CD8-positive, alpha-beta memory T cell (primary cell): ENCODE results near the gene TANC1. TPM values are rescaled to one million over a fixed set of nuclear protein-coding genes. Genes with fewer than 3 reads are reported as not detected.
"Not testable (repeated sequence)": the region's sequence is repeated elsewhere in the genome, so short reads cannot be mapped to it uniquely, and the experiment has no call there.

Experiments used
- CTCF ChIA-PET: fragments of 350-600 bp; sonication (Branson Sonifier 250); formaldehyde crosslinking; loops from one replicate; lab custom pipeline; 2021; ENCODE audit warnings: antibody characterized with exemption; lab: Charles Lee
- POLR2A ChIA-PET: fragments of 350-600 bp; sonication (Branson Sonifier 250); formaldehyde crosslinking; loops from one replicate; lab custom pipeline; 2021; ENCODE audit warnings: antibody characterized with exemption; lab: Charles Lee
- DNase-seq, 5 donors: peaks; one replicate each; pipeline versions ENCODE4 v3.0.0 to v3.0.0-alpha.2; 2020 to 2022; ENCODE audit warnings: mixed read lengths in 1 of 5
- H3K27ac ChIP-seq: one replicate; pipeline ENCODE4 v1.7.0; 2013; ENCODE audit warnings: low read depth, mild to moderate bottlenecking, low read length, moderate library complexity
- H3K27me3 ChIP-seq: 2 replicates; pipeline ENCODE4 v1.7.0; 2013; ENCODE audit warnings: low read length, mild to moderate bottlenecking; ENCODE audit not compliant: insufficient read depth, poor library complexity, severe bottlenecking
- H3K36me3 ChIP-seq: 2 replicates; pipeline ENCODE4 v1.7.0; 2013; ENCODE audit warnings: mild to moderate bottlenecking, low read length, moderate library complexity; ENCODE audit not compliant: insufficient read depth
- H3K4me1 ChIP-seq: 2 replicates; pipeline ENCODE4 v1.7.0; 2013; ENCODE audit warnings: mild to moderate bottlenecking, low read length, moderate library complexity; ENCODE audit not compliant: insufficient read depth
- H3K4me3 ChIP-seq: 2 replicates; pipeline ENCODE4 v1.7.0; 2013; ENCODE audit warnings: mild to moderate bottlenecking, low read length
- H3K9me3 ChIP-seq: 2 replicates; pipeline ENCODE4 v1.7.0; 2013; ENCODE audit warnings: mild to moderate bottlenecking, low read length
- H3K27ac Mint-ChIP-seq, 8 donors: one replicate each; pipeline ENCODE4 v1.8.0; 2020 to 2021; ENCODE audit warnings: mixed read lengths in 8 of 8, mild to moderate bottlenecking in 6 of 8, inconsistent platforms in 3 of 8, moderate library complexity in 3 of 8
- H3K27me3 Mint-ChIP-seq, 2 donors: one replicate each; pipeline ENCODE4 v1.8.0; 2020 to 2021; ENCODE audit warnings: mixed read lengths in 2 of 2, mild to moderate bottlenecking in 1 of 2, moderate library complexity in 1 of 2
- H3K36me3 Mint-ChIP-seq, 3 donors: one replicate each; pipeline ENCODE4 v1.8.0; 2020 to 2021; ENCODE audit warnings: mixed read lengths in 3 of 3, inconsistent platforms in 1 of 3, mild to moderate bottlenecking in 1 of 3
- H3K4me1 Mint-ChIP-seq, 3 donors: one replicate each; pipeline ENCODE4 v1.8.0; 2020 to 2021; ENCODE audit warnings: mixed read lengths in 3 of 3, inconsistent platforms in 1 of 3, mild to moderate bottlenecking in 1 of 3
- H3K4me3 Mint-ChIP-seq, 7 donors: one replicate each; pipeline ENCODE4 v1.8.0; 2020 to 2021; ENCODE audit warnings: mixed read lengths in 7 of 7, mild to moderate bottlenecking in 6 of 7, moderate library complexity in 4 of 7, inconsistent platforms in 2 of 7
- H3K9me3 Mint-ChIP-seq, 5 donors: one replicate each; pipeline ENCODE4 v1.8.0; 2020 to 2022; ENCODE audit warnings: mixed read lengths in 5 of 5, mild to moderate bottlenecking in 3 of 5, moderate library complexity in 2 of 5, inconsistent platforms in 1 of 5
- polyA plus RNA-seq: library from polyadenylated mRNA; unstranded; fragments of 300-500 nt; fragmentation: Illumina TruSeq; gene quantifications from one replicate; pipeline ENCODE4 v1.2.3, GENCODE V29; 2021
- total RNA-seq, 2 experiments: library from RNA; stranded (reverse); gene quantifications; one replicate each; pipeline ENCODE4 v1.2.3, GENCODE V29; 2021

TANC1 gene
- total and polyA plus RNA-seq, 3 experiments from 2014 or later, result 0.11 to 0.64 (median 0.13) TPM

GRCh38 chr2:159028776-159029175 is 60.3 kb downstream of the TANC1 start:
- H3K9me3 ChIP-seq, result no peaks in the 10 kb centered on the region
- no peak overlapping the region for H3K4me3 Mint-ChIP-seq
- no peak for DNase-seq
- H3K4me3 ChIP-seq, result no peak overlapping the region
- no peaks in the 10 kb centered on the region for H3K36me3 Mint-ChIP-seq
- no peaks in the 10 kb centered on the region for H3K4me1 Mint-ChIP-seq
- H3K27me3 Mint-ChIP-seq, result peaks cover 2 to 10% of the 10 kb centered on the region in 2 donors
- ChIA-PET POLR2A (no interaction called here), CTCF (no interaction called here)
- no peaks in the 10 kb centered on the region for H3K36me3 ChIP-seq
- H3K9me3 Mint-ChIP-seq, result no peaks in the 10 kb centered on the region
- no peak overlapping the region for H3K27ac Mint-ChIP-seq
- no peak overlapping the region for H3K27ac ChIP-seq
- H3K4me1 ChIP-seq, result no peaks in the 10 kb centered on the region
- no peaks in the 10 kb centered on the region for H3K27me3 ChIP-seq

GRCh38 chr2:159029936-159030335 is 61.5 kb downstream of the TANC1 start:
- H3K27me3 ChIP-seq, result no peaks in the 10 kb centered on the region
- no peak overlapping the region for H3K27ac ChIP-seq
- Mint-ChIP-seq H3K9me3 (no peaks in the 10 kb centered on the region), H3K36me3 (no peaks in the 10 kb centered on the region), H3K4me3 (no peak overlapping the region), H3K27ac (no peak overlapping the region), H3K4me1 (no peaks in the 10 kb centered on the region), H3K27me3 (peaks cover 2 to 10% of the 10 kb centered on the region in 2 donors)
- no peak for DNase-seq
- no peaks in the 10 kb centered on the region for H3K4me1 ChIP-seq
- H3K36me3 ChIP-seq, result no peaks in the 10 kb centered on the region
- H3K9me3 ChIP-seq, result no peaks in the 10 kb centered on the region
- no peak overlapping the region for H3K4me3 ChIP-seq
- POLR2A ChIA-PET, result no interaction called here
- CTCF ChIA-PET, result no interaction called here

- Mint-ChIP-seq H3K36me3 (no peaks in the 10 kb centered on the region), H3K9me3 (no peaks in the 10 kb centered on the region), H3K4me3 (no peak overlapping the region), H3K27me3 (peaks cover 2 to 10% of the 10 kb centered on the region in 2 donors), H3K27ac (peak overlapping the region in 1 of 8 donors; percentile 58), H3K4me1 (no peaks in the 10 kb centered on the region)
- ChIA-PET POLR2A (no interaction called here), CTCF (no interaction called here)
- no peaks in the 10 kb centered on the region for H3K4me1 ChIP-seq
- no peak overlapping the region for H3K27ac ChIP-seq
- H3K9me3 ChIP-seq, result no peaks in the 10 kb centered on the region
- H3K4me3 ChIP-seq, result no peak overlapping the region
- H3K27me3 ChIP-seq, result no peaks in the 10 kb centered on the region
- DNase-seq, result no peak
- no peaks in the 10 kb centered on the region for H3K36me3 ChIP-seq
These were observed 62.4 kb downstream of the TANC1 start for GRCh38 chr2:159030674-159031380.

GRCh38 chr2:159032146-159032545 is 63.7 kb downstream of the TANC1 start:
- no peak for DNase-seq
- H3K9me3 ChIP-seq, result no peaks in the 10 kb centered on the region
- Mint-ChIP-seq H3K4me3 (no peak overlapping the region), H3K4me1 (no peaks in the 10 kb centered on the region), H3K9me3 (no peaks in the 10 kb centered on the region), H3K27me3 (peaks cover 2 to 10% of the 10 kb centered on the region in 2 donors), H3K27ac (no peak overlapping the region), H3K36me3 (no peaks in the 10 kb centered on the region)
- ChIA-PET CTCF (no interaction called here), POLR2A (no interaction called here)
- no peaks in the 10 kb centered on the region for H3K4me1 ChIP-seq
- H3K4me3 ChIP-seq, result no peak overlapping the region
- H3K27ac ChIP-seq, result no peak overlapping the region
- H3K36me3 ChIP-seq, result no peaks in the 10 kb centered on the region
- no peaks in the 10 kb centered on the region for H3K27me3 ChIP-seq

GRCh38 chr2:159032580-159032979 is 64.1 kb downstream of the TANC1 start:
- no peak overlapping the region for H3K4me3 Mint-ChIP-seq
- Histone ChIP-seq H3K4me3 (no peak overlapping the region), H3K9me3 (no peaks in the 10 kb centered on the region), H3K27ac (no peak overlapping the region), H3K27me3 (no peaks in the 10 kb centered on the region), H3K36me3 (no peaks in the 10 kb centered on the region), H3K4me1 (no peaks in the 10 kb centered on the region)
- ChIA-PET POLR2A (no interaction called here), CTCF (no interaction called here)
- peaks cover 0 to 4% (median 0%) of the 10 kb centered on the region in 5 donors for H3K9me3 Mint-ChIP-seq
- DNase-seq, result no peak
- no peaks in the 10 kb centered on the region for H3K36me3 Mint-ChIP-seq
- no peak overlapping the region for H3K27ac Mint-ChIP-seq
- H3K27me3 Mint-ChIP-seq, result peaks cover 0 to 6% of the 10 kb centered on the region in 2 donors
- no peaks in the 10 kb centered on the region for H3K4me1 Mint-ChIP-seq

- Histone ChIP-seq H3K4me1 (no peaks in the 10 kb centered on the region), H3K36me3 (no peaks in the 10 kb centered on the region), H3K27ac (no peak overlapping the region), H3K9me3 (no peaks in the 10 kb centered on the region), H3K4me3 (no peak overlapping the region), H3K27me3 (no peaks in the 10 kb centered on the region)
- no peak for DNase-seq
- Mint-ChIP-seq H3K27ac (no peak overlapping the region), H3K4me3 (no peak overlapping the region), H3K36me3 (no peaks in the 10 kb centered on the region), H3K27me3 (no peaks in the 10 kb centered on the region), H3K9me3 (peaks cover 0 to 5% (median 2%) of the 10 kb centered on the region in 5 donors), H3K4me1 (no peaks in the 10 kb centered on the region)
- POLR2A ChIA-PET, result no interaction called here
- CTCF ChIA-PET, result interaction anchor here (0.6 to 2.0 kb wide), 2 partner anchors 25 to 84 kb away, joined by 3 to 7 read pairs; no protein-coding TSS in a partner anchor
These were observed 66.3 kb downstream of the TANC1 start for GRCh38 chr2:159034713-159035112.

- Histone ChIP-seq H3K27ac (no peak overlapping the region), H3K4me1 (no peaks in the 10 kb centered on the region), H3K4me3 (no peak overlapping the region), H3K27me3 (no peaks in the 10 kb centered on the region), H3K9me3 (no peaks in the 10 kb centered on the region), H3K36me3 (no peaks in the 10 kb centered on the region)
- Mint-ChIP-seq H3K36me3 (no peaks in the 10 kb centered on the region), H3K27me3 (peaks cover 2% of the 10 kb centered on the region in 2 donors), H3K27ac (no peak overlapping the region), H3K9me3 (peaks cover 0 to 5% (median 2%) of the 10 kb centered on the region in 5 donors), H3K4me1 (no peaks in the 10 kb centered on the region), H3K4me3 (no peak overlapping the region)
- peak in 3 of 5 donors; percentile 17 to 25 (median 18) for DNase-seq
- ChIA-PET POLR2A (no interaction called here), CTCF (interaction anchor here (2.0 kb wide), 1 partner anchor 83 kb away, joined by 7 read pairs; no protein-coding TSS in a partner anchor)
These were observed 67.5 kb downstream of the TANC1 start for GRCh38 chr2:159035790-159036411.

GRCh38 chr2:159036461-159036860 is 68.0 kb downstream of the TANC1 start:
- POLR2A ChIA-PET, H3K4me3 ChIP-seq, H3K4me1 ChIP-seq, DNase-seq, H3K27ac ChIP-seq, H3K36me3 Mint-ChIP-seq, H3K27ac Mint-ChIP-seq, H3K36me3 ChIP-seq, H3K9me3 Mint-ChIP-seq, H3K4me3 Mint-ChIP-seq, H3K27me3 ChIP-seq, H3K4me1 Mint-ChIP-seq, H3K27me3 Mint-ChIP-seq, H3K9me3 ChIP-seq: not testable (repeated sequence)
- CTCF ChIA-PET, result interaction anchor here (2.0 kb wide), 1 partner anchor 82 kb away, joined by 7 read pairs; no protein-coding TSS in a partner anchor
